A673 (cell line): Measurements from ENCODE around the gene ARHGEF28. TPM values are rescaled to one million over a fixed set of nuclear protein-coding genes. Genes with fewer than 3 reads are reported as not detected.
A peak's percentile ranks its signal among the peaks of the same experiment; 100 is the strongest.

ENCODE experiments used
- BruUV-seq: library from RNA; stranded (reverse); fragments of 400-500 nt; replicated peaks from 2 replicates; lab custom pipeline; 2021; lab: Mats Ljungman, UMichigan
- CTCF ChIA-PET: fragments of 300-600 bp; sonication (Branson Sonifier 250); formaldehyde crosslinking; loops from one replicate; lab custom pipeline; 2022; ENCODE audit warnings: antibody characterized with exemption; lab: Charles Lee
- POLR2A ChIA-PET: fragments of 300-600 bp; sonication (Branson Sonifier 250); formaldehyde crosslinking; loops from one replicate; lab custom pipeline; 2022; ENCODE audit warnings: antibody characterized with exemption; ENCODE audit not compliant: low non-redundant PET; lab: Charles Lee
- DNase-seq: peaks from one replicate; pipeline ENCODE4 v3.0.0-alpha.2; 2015; ENCODE audit warnings: low spot score
- H3K27ac ChIP-seq: fragments of 200-600 bp; sonication (generic); 2 replicates; pipeline ENCODE4 v1.5.1; 2016; ENCODE audit warnings: mixed run types, low read depth, mild to moderate bottlenecking, mixed read lengths, antibody characterized with exemption, low read length; ENCODE audit not compliant: poor library complexity, severe bottlenecking
- H3K27me3 ChIP-seq: fragments of 200-600 bp; sonication (generic); replicated peaks from 2 replicates; pipeline ENCODE4 v1.6.1; 2017; ENCODE audit warnings: mixed run types, low read depth, mild to moderate bottlenecking, mixed read lengths, antibody characterized with exemption, low read length; ENCODE audit not compliant: insufficient read depth, poor library complexity
- H3K36me3 ChIP-seq: fragments of 200-600 bp; sonication (generic); 2 replicates; pipeline ENCODE4 v1.6.1; 2016; ENCODE audit warnings: mixed run types, mild to moderate bottlenecking, mixed read lengths, antibody characterized with exemption, low read length; ENCODE audit not compliant: insufficient read depth, poor library complexity, severe bottlenecking
- H3K4me1 ChIP-seq: fragments of 200-600 bp; sonication (generic); 2 replicates; pipeline ENCODE4 v1.6.1; 2017; ENCODE audit warnings: mixed run types, mild to moderate bottlenecking, mixed read lengths, antibody characterized with exemption, low read length; ENCODE audit not compliant: insufficient read depth, poor library complexity, severe bottlenecking
- H3K4me3 ChIP-seq: fragments of 200-600 bp; sonication (generic); 2 replicates; pipeline ENCODE4 v1.5.1; 2016; ENCODE audit warnings: low read depth, mixed run types, mild to moderate bottlenecking, mixed read lengths, low read length; ENCODE audit not compliant: poor library complexity, severe bottlenecking
- H3K9me3 ChIP-seq: fragments of 200-600 bp; sonication (generic); 2 replicates; pipeline ENCODE4 v1.6.1; 2016; ENCODE audit warnings: mixed run types, low read depth, mild to moderate bottlenecking, mixed read lengths, antibody characterized with exemption, low read length; ENCODE audit not compliant: poor library complexity, severe bottlenecking
- CTCF ChIP-seq: fragments of 300-800, 200-600 bp; sonication (generic); conservative IDR thresholded peaks from 2 replicates; pipeline ENCODE4 v1.5.1; 2017; ENCODE audit warnings: low read depth, mild to moderate bottlenecking, antibody characterized with exemption, low read length, moderate library complexity, mixed read lengths
- EZH2 ChIP-seq: fragments of 200-600 bp; sonication (generic); IDR thresholded peaks from 2 replicates; pipeline ENCODE4 v1.6.1; 2017; ENCODE audit warnings: borderline replicate concordance, low read depth, mild to moderate bottlenecking, mixed read lengths, antibody characterized with exemption, low read length; ENCODE audit not compliant: poor library complexity, severe bottlenecking
- intact Hi-C: fragments of 100-400 bp; cut with micrococcal nuclease; formaldehyde crosslinking; loops from one replicate; pipeline ENCODE4 v1.10.0; 2022; ENCODE audit not compliant: unreplicated experiment
- total RNA-seq: library from RNA; stranded (reverse); gene quantifications from 2 replicates; pipeline ENCODE4 v1.2.3, GENCODE V29; 2021

The ARHGEF28 gene
- total RNA-seq, 1 experiment from 2014 or later = 3.4 TPM

GRCh38 chr5:73968246-73968645 lies 342.2 kb downstream of the ARHGEF28 start:
- POLR2A ChIA-PET = no interaction called here
- no TSS peak for BruUV-seq
- Histone ChIP-seq H3K27me3 (peaks cover 48% of the 10 kb centered on the region), H3K27ac (no peak overlapping the region), H3K4me1 (no peaks in the 10 kb centered on the region), H3K36me3 (no peaks in the 10 kb centered on the region), H3K4me3 (no peak overlapping the region), H3K9me3 (no peaks in the 10 kb centered on the region)
- no peak for TF ChIP-seq CTCF
- TF ChIP-seq EZH2 = no peak
- intact Hi-C loops = no loop called here
- CTCF ChIA-PET = no interaction called here
- no peak for DNase-seq

DNA sequence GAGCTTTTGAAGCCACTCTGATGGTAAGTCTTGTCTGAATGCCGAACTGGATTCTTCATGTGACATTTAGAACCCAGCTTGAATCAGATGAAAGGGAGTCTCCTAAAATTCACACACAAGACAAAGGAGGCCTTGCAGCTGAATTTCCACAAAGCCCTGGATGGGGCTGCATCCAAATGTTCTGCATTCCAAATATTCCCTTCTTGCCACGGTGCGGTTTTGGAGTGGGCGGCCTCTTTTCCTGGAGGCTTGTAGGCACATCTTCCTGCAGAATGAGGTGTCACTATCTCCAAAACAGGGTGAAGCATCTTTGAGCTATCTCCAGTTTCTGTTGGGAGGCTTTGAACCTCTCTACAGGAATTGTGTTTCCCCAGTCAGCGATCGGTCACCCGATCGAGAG lies 342.7 kb downstream of the ARHGEF28 start:
- POLR2A ChIA-PET = no interaction called here
- intact Hi-C loops = no loop called here
- Histone ChIP-seq H3K27ac (no peak overlapping the region), H3K36me3 (no peaks in the 10 kb centered on the region), H3K27me3 (peaks cover 48% of the 10 kb centered on the region), H3K4me1 (no peaks in the 10 kb centered on the region), H3K4me3 (no peak overlapping the region), H3K9me3 (no peaks in the 10 kb centered on the region)
- DNase-seq = no peak
- CTCF ChIA-PET = no interaction called here
- no TSS peak for BruUV-seq
- TF ChIP-seq CTCF (no peak), EZH2 (no peak)

DNA sequence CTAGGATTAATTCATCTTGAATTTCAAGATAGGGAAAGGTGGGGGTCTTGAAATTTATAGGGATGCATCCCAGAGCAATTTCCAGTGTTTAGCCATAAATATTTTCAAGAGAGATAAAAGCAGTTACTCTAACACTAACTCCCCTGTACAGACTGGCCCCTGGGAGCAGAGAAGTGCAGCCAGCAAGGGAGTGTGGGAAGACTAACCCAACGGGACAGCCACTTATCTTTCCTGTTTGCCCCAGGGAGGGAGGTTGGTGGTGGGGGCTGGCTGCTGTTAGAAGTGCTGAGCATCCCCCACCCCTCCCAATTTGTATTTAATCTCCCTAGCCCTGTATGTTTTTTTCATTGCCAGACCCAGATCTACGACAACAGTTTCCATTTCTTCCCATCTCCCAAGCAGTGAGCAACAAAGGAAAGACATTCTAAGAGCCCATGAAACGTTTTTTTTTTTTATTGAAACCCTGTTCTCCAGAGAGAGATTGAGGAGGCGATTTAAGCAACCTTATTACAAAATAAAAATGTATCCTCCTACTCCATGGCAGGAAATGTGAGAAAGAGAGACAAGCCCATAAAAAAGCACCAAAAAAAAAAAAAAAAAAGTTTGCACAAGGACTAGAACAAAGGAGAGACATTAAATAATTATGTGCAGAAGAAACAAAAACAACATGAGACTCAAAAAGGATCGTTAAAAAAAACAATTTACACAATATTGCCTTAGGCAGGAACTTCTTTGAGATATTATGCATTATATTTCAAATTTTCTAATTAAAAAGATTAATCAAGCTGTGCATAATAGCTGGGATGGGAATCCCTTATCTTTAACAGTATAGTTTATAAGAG lies 343.4 kb downstream of the ARHGEF28 start:
- TF ChIP-seq EZH2 (no peak), CTCF (no peak)

More for the DNA sequence above, 343.4 kb downstream of the ARHGEF28 start:
- no peak overlapping the region for H3K4me3 ChIP-seq
- H3K27me3 ChIP-seq = peaks cover 46% of the 10 kb centered on the region
- no peak overlapping the region for H3K27ac ChIP-seq
- no peaks in the 10 kb centered on the region for H3K4me1 ChIP-seq
- intact Hi-C loops = no loop called here
- H3K9me3 ChIP-seq = no peaks in the 10 kb centered on the region
- peak; percentile 18 for DNase-seq
- CTCF ChIA-PET = no interaction called here
- BruUV-seq = no TSS peak
- POLR2A ChIA-PET = interaction anchor here (0.6 kb wide), 1 partner anchor 569 kb away, joined by 3 read pairs; no protein-coding TSS in a partner anchor
- H3K36me3 ChIP-seq = no peaks in the 10 kb centered on the region
